ENCODE measurements around the gene CACNA1I. TPM values are rescaled to one million over a fixed set of nuclear protein-coding genes. Genes with fewer than 3 reads are reported as not detected.

The CACNA1I gene
- total RNA-seq, 1 donor from 2014 or later = not detected

GRCh38 chr22:39528080-39528661 is 42.4 kb upstream of the CACNA1I start:
- Histone ChIP-seq H3K27me3 (no peaks in the 10 kb centered on the region), H3K4me3 (peak overlapping the region in 1 of 2 donors; percentile 47), H3K27ac (peak overlapping the region; percentile 32 to 48), H3K4me1 (peaks cover 27 to 62% of the 10 kb centered on the region in 2 donors), H3K36me3 (peaks cover 28 to 38% of the 10 kb centered on the region in 2 donors), H3K9me3 (no peaks in the 10 kb centered on the region)
- no peak for TF ChIP-seq CTCF (IDR thresholded peaks at IDR 0.05)
- intact Hi-C loops (cut with DNase I) = loop anchor here (2.0 to 5.0 kb wide), 3 partner anchors 129 to 356 kb away; partner anchors contain the start of gene TAB1
- DNase-seq (ENCODE audit: low spot score in 2 of 2) = no peak

- intact Hi-C loops (cut with DNase I) = loop anchor here (1.0 to 5.0 kb wide), 4 partner anchors 8 to 357 kb away; partner anchors contain the start of gene TAB1
- peak overlapping the region; percentile 32 to 48 for H3K27ac ChIP-seq
These were observed 41.7 kb upstream of the CACNA1I start for GRCh38 chr22:39528681-39529486.

GRCh38 chr22:39529487-39529851 is 41.1 kb upstream of the CACNA1I start:
- Histone ChIP-seq H3K36me3 (peaks cover 16 to 26% of the 10 kb centered on the region in 2 donors), H3K4me1 (peaks cover 16 to 54% of the 10 kb centered on the region in 2 donors), H3K27me3 (no peaks in the 10 kb centered on the region), H3K4me3 (peak overlapping the region in 1 of 2 donors; percentile 47), H3K27ac (peak overlapping the region; percentile 15 to 48), H3K9me3 (no peaks in the 10 kb centered on the region)
- no peak for DNase-seq (ENCODE audit: low spot score in 2 of 2)
- no peak for TF ChIP-seq CTCF (IDR thresholded peaks at IDR 0.05)
- intact Hi-C loops (cut with DNase I) = loop anchor here (1.0 to 5.0 kb wide), 4 partner anchors 8 to 357 kb away; partner anchors contain the start of gene TAB1

More at GRCh38 chr22:39528681-39529486, 41.7 kb upstream of the CACNA1I start:
- no peaks in the 10 kb centered on the region for H3K9me3 ChIP-seq
- peak overlapping the region in 1 of 2 donors; percentile 47 for H3K4me3 ChIP-seq
- no peaks in the 10 kb centered on the region for H3K27me3 ChIP-seq
- H3K4me1 ChIP-seq = peaks cover 21 to 59% of the 10 kb centered on the region in 2 donors
- peak; percentile 96 to 99 (median 98) for TF ChIP-seq CTCF (IDR thresholded peaks at IDR 0.05)
- peak; percentile 52 to 93 for DNase-seq (ENCODE audit: low spot score in 2 of 2)
- H3K36me3 ChIP-seq = peaks cover 21 to 32% of the 10 kb centered on the region in 2 donors

- intact Hi-C loops (cut with DNase I) = loop anchor here (5.0 kb wide), 7 partner anchors 33 to 1968 kb away; partner anchors contain the start of genes ADSL, CBX7, CDC42EP1 and DMC1
- no peak overlapping the region for H3K27ac ChIP-seq
- no peaks in the 10 kb centered on the region for H3K27me3 ChIP-seq
- DNase-seq (ENCODE audit: low spot score in 2 of 2) = no peak
- no peak for TF ChIP-seq CTCF (IDR thresholded peaks at IDR 0.05)
- no peak overlapping the region for H3K4me3 ChIP-seq
- no peaks in the 10 kb centered on the region for H3K9me3 ChIP-seq
- peaks cover 11 to 20% of the 10 kb centered on the region in 2 donors for H3K36me3 ChIP-seq
- peaks cover 16 to 48% of the 10 kb centered on the region in 2 donors for H3K4me1 ChIP-seq
These were observed 40.4 kb upstream of the CACNA1I start for GRCh38 chr22:39530116-39530515.

- Histone ChIP-seq H3K4me3 (peak overlapping the region in 1 of 2 donors; percentile 89), H3K27ac (no peak overlapping the region), H3K9me3 (no peaks in the 10 kb centered on the region), H3K4me1 (peaks cover 16 to 45% of the 10 kb centered on the region in 2 donors), H3K36me3 (peaks cover 7 to 14% of the 10 kb centered on the region in 2 donors), H3K27me3 (no peaks in the 10 kb centered on the region)
- intact Hi-C loops (cut with DNase I) = loop anchor here (5.0 kb wide), 7 partner anchors 34 to 1969 kb away; partner anchors contain the start of genes ADSL, CBX7, CDC42EP1 and DMC1
- TF ChIP-seq CTCF (IDR thresholded peaks at IDR 0.05) = peak in 1 of 3 experiments; percentile 14
- no peak for DNase-seq (ENCODE audit: low spot score in 2 of 2)
These were observed 39.7 kb upstream of the CACNA1I start for GRCh38 chr22:39530692-39531331.

Measured in ascending aorta (tissue), 2 donors.